HG03521 (cell line): Measurements from ENCODE around the gene SLC7A8.
A peak's percentile ranks its signal among the peaks of the same experiment; 100 is the strongest.

Experiments
- ATAC-seq: cut with Tn5 transposase; IDR thresholded peaks from one replicate; pipeline ENCODE4 v1.9.1; 2021; ENCODE audit warnings: mild to moderate bottlenecking, moderate library complexity; ENCODE audit not compliant: unreplicated experiment

The SLC7A8 gene

DNA sequence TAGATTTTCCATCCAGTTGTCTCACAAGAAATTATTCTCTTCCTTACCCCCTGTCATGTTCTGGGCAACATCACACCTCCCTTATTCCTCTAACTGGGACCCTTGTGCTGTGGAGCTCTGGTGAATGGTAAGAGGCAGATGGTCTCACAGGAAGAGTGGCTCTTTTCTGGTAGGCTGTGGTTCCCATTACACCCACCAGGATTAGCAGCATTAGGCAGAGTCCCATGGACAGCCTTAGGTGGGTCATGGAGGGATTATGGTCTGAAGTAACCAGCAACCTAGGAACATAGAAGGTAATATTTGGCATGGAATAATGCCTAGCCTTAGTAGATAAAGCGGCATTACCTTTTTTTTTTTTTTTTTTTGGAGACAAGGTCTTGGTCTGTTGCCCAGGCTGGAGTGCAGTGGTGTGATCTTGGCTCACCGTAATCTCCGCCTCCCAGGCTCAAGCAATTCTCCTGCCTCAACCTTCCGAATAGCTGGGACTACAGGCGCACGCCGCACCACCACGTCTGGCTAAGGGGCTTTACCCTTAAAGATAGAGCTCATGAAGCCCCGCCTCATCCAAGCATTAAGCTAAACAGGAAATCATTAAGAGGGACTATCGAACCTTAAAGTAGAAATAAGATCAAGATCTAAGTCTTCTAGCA, 84.1 kb downstream of the SLC7A8 start:
- ATAC-seq: no peak

DNA sequence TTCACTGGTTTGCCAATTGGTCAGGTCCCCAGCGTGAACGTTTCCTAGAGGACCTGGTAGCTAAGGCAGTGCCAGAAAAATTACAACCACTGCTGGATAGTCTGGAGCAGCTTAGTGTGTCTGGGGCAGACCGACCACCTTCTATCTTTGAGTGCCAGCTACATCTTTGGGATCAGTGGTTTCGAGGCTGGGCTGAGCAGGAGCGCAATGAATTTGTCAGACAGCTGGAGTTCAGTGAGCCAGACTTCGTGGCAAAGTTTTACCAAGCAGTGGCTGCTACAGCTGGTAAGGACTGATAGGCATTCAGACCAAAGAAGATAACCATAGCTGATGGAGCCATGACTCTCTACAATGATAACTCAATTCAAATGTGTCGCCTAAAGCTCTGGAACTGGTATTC, 85.7 kb downstream of the SLC7A8 start:
- ATAC-seq: no peak

DNA sequence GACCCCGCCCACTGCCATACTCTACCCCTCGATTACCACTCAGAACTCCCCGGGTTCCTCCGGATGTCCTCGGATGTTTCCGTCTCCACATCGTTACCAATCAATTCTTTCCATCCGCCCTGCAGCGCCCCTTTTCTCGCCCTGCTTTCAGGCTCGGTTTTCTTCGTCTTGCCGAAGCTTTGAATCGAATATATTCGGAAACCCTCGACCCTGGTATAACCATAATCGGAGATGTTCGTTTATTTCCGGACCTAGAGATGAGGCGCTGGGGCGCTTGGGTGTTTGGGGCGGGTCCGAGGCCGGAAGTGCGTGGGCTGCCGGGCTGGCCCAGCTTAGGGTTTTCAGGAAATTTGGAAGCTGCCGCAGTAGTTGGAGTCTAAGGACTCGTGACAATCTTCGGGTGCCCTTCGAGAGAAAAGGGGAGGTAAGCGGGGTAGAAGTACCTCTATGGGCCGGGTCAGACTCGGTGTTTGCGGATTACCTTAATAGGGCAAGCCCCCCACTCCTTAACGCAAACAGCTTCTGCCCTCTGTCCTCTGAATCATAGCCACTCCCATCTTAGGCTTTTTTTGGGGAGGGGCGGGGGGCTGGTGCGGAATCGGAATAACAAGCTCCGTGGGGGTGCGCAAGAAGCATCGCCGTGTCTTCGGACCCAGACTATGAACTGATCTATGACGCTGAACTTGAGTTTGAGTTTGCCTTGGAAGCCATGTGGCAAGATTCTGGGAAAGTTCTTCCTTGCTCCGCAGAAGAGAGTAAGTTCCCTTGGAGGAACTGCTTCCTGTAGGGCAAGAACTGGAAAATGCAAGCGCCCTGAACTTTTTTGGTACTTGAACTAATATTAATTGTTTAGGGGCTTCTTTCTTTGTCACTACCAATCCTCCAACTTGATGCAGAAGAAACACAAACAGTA, 88.0 kb downstream of the SLC7A8 start, which contains the start of gene C14orf119:
C14orf119 (plus strand) TSS at position 310 of the 913 bp plus-strand sequence. CDS start 2,154 bp downstream, outside the sequence.
- peak; percentile 90 for ATAC-seq

DNA sequence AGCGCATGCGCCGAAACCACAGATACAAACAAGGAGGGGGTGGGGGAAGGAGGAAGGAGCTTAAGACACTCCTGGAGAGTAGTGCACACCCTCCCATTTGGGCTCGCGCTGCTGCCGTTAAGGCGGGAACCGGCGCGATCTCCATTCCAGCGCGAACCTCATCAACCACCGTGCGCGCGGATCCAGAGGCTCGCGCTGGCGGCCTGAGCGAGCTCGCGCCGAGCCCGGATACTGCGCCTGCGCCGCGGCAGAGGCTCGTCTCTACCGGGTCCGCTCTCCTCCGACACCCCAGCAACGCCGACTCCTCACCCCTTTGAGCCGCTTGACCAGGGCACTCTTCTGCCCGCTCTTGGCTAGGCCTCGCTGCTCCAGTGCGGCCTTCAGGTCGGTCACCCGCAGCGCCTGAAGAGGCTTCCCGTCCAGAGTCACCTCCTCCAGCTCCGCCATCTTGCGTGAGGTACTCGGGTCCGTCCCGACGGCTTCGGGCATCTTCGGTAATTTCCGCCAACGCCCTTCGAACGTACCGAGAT, 88.7 kb downstream of the SLC7A8 start, which contains the start of gene ACIN1:
ACIN1 (minus strand) TSS at position 471 of the 530 bp plus-strand sequence; CDS start at position 447, 24 bp downstream.
- ATAC-seq: peak; percentile 30

DNA sequence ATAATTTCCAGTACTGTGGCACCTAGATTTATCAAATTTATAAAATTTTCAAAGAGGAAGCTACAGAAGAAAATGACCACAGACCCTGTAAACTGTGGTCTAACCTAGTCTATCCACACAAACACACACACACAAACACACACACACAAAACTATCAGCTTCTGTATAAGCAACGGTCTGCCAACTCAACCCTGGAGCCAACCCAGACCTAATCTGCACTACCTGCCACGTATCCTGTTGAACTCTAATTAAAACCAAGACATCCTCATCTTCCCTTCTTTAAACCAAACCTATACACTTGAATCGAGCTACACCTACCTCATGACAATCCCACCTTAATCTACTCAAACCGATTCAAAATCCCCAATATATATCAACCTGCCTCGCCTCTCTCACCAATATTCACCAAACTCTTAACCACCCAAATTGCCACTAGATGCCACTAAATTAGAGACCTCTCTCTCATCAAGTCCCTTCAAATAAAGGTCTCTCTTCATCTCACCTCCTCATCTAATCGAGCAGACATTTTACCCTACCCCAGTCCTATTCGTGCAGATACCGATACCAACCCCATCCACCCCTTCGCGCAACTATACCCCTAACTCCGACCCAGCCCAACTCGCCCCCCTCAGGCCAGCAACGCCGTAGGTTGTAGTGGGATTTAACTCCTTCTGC, 89.3 kb downstream of the SLC7A8 start:
- no peak for ATAC-seq

DNA sequence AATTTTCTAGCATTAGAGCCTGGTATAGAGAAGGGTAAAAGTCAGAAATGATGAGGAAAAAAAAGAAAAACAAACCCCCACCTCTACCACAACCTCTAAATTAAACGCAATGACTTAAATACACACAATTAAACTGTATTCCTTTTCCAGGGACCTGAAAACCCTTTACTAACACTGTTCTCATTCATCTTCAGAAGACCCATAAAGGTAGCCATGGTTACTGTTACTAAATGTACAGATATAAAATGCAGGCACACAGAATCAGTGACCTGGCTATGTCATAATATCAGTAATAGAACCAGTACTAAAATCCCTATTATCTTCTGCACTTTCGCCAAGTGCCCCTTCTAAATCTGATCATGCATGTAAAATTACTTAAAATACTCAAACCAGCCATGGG, 89.9 kb downstream of the SLC7A8 start:
- ATAC-seq: no peak

DNA sequence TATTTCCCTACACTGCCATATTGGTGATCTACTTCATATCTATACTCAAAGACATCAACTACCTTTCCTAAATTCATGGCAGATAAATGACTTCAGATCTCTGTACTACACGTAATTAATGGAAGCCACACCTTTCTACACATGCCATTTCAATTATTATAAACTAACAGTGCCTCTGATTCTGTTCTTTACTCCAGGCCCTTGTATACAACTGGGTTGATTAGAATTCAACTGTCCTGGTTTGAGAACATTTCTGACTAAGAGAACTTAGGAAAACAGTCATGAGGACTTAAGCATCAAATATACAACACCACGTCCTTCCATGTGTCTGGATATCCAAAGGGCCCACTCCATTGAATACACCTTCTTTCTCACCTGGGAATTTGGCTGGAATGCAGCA, 90.4 kb downstream of the SLC7A8 start:
- ATAC-seq: no peak

DNA sequence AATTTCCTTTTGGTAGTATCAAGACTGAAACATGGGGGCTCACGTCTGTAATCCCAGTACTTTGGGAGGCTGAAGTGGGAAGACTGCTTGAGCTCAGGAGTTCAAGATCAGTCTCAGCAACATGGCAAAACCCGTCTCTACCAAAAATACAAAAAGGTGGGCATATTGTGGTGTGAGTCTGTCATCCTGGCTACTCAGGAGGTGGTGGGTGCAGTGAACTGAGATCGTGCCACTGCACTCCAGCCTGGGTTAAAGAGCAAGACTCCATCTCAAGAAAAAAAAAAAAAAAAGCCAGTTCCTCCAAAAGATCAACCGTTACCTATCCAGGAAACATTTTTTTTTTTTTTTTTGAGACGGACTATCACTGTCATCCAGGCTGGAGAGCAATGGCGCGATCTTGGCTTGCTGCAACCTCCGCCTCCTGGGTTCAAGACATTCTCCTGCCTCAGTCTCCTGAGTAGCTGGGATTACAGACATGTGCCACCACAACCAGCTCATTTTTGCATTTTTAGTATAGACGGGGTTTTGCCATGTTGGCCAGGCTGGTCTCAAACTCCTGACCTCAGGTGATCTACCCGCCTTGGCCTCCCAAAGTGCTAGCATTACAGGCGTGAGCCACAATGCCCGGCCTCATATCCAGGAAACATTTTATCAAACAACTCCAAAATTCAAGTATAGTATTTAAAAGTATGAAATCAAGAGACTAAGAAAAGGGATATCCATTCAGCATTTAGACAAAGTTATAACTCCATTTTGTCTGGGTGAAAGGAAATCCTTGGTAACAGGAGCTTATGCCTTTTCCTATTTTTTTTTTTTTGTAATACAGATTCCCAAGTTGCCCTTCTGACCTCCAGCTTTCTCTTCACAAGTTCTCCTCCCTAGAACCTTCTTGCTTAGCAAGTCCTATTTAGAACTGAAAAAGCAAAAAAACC, 91.9 kb downstream of the SLC7A8 start:
- ATAC-seq: no peak

DNA sequence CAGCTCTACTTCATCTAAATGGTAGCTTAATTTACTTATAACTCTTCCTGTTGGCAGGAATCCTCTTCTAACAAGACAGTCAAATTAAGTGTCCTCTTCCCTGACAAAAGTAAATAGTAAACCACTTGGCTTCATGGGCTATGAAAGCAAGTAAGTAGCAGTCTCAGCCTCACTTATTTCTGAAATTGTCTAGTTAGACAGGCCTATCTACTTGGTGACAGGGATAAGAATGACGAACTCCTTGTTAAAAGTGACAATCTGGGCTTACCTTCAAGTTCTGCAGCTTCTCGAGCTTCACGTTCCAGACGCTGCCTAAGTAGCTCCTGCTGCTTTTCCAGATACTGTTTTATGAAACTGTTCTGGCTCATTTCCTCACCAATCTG, 93.2 kb downstream of the SLC7A8 start:
- ATAC-seq: no peak

DNA sequence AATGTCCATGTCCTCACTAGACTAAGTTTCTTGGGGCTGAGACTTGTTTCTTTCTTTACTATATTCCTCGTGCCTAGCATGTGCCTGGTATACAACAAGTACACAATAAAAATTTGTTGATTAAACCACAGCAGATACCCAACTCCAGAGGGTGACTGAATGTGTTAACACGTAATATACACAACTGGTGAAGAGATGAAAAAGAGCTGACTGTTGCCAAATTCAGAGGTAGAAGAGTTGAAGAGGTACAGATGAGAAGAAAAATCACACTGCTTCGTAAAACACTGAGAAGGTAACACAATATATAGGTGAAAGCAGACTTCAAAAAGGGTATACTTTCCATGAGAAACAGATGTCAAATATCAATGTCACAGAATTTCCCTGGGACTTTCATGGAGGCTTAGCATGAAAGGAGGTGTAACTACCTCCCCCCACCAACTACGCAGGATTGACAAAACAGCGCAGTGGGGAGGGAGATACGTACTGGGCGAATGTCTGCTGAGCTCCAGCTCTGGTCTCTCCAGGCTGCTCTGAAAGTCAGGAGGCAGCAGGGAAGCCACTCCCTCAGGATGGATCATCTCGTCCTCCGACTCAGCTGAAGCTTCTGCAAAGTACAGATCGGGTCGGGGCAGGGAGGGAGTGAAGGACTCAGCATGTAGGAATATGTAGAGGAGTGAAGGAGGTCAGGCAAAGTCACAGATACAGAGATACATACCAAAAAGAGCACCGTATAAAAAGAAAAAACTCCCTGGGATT, 93.8 kb downstream of the SLC7A8 start:
- no peak for ATAC-seq

DNA sequence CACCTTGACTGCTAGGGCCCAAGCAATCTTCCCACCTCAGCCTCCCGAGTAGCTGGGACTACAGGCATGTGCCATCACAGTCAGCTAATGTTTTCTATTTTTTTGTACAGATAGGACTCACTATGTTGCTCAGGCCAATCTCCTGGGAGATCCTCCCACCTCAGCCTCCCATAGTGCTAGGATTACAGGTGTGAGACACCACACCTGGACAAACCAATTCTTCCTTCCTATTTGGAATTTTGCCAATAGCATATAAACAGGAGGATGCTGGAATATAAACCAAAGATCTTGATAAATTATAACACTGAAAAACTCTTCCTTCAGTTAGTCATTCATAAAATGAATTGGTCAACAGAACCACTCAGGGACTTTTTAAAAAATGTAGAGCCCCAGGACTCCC, 96.9 kb downstream of the SLC7A8 start:
- no peak for ATAC-seq

DNA sequence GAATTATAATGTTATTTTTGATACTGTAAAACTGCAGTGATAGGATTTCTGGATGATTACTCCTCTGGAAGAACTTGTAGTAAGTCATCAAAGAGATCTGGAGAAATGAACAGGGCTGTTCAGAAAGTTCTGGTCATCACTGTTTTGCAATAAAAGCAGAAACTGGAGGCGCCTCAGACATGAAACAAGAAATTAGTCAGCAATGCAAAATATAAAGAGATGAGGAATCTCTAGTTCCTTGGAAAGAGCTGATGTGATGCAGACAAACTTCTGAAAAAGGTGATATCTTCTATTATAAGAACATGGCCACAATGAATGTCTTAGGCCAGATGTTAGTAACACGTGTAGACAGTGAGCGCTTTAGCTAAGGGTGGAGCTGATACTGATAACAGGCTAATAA, 98.0 kb downstream of the SLC7A8 start:
- ATAC-seq: no peak

DNA sequence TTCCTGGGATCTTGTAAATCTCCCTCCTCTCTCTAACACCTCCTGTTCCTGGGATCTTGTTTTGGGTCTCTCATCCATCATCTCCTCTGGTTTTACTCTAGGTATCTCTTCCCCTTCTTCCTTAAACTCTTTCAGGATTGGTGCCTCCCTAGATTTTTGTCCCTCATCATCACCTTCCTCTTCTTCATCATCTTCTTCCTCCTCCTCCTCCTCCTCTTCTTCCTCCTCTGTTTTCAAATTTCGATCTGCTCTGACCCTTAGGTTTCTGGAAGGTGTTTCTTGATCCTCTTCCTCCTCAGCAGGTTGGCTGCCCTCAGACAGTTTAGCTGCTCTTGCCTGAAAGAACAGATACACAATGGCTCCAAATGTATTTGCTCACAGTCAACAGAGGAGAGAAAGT, 103.0 kb downstream of the SLC7A8 start:
- ATAC-seq: no peak

DNA sequence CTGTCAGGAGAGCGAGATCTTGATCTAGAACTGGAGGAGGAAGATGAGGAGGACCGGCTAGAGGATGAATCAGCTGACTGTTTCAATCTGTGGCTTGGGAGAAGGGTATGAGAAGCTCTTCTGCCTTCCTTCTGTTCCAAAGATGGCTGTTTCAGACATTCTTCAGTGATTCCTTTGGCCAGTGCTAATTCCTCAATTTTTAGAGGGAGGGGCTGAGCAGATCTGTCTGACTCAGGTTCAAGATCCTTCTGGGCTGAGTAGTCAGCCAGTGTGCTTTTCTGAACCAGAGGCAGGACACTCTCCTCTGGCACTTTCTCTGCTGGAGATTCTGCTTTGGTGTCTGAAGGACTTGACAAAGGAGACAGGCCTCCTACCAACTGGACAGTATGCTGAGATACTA, 103.7 kb downstream of the SLC7A8 start:
- no peak for ATAC-seq

DNA sequence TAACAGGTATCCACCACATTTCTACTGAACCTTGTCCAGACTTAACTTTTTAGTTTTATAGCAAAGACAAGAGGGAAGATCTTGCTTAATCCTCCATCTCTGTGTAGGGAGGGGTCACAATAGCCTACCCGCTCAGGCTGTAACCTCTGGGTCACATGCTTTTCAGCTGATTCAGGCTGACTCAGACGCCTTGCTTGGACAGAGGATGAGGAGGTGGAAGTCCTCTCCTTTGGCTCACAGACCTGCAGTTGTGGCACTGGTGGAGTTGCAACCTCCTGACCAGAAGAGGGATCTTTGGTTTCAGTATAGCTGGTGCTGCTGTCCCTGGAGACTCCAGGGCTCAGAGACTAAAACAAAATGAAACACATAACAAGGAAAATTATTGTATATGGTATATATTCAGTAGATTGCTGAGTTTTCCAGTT, 104.8 kb downstream of the SLC7A8 start:
- no peak for ATAC-seq

DNA sequence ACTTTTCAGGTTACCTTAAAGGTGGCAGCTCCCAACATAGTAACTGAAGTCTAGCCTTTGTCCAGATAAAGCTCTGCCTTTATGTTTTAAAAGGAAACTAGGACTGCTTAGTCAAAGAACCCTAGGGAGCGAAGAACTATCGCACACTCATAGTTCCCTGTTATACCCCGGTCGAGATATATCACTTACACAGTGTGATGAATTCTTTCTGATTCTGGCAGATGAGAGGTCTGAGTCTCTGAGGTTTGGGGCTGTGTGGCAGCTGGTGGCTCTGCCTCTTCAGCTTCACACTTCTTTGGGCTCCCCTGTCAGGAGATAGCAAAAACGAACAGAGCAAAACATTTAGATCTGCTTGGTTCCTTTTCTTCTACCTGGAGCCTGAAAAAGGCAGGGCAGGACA, 105.5 kb downstream of the SLC7A8 start:
- no peak for ATAC-seq

DNA sequence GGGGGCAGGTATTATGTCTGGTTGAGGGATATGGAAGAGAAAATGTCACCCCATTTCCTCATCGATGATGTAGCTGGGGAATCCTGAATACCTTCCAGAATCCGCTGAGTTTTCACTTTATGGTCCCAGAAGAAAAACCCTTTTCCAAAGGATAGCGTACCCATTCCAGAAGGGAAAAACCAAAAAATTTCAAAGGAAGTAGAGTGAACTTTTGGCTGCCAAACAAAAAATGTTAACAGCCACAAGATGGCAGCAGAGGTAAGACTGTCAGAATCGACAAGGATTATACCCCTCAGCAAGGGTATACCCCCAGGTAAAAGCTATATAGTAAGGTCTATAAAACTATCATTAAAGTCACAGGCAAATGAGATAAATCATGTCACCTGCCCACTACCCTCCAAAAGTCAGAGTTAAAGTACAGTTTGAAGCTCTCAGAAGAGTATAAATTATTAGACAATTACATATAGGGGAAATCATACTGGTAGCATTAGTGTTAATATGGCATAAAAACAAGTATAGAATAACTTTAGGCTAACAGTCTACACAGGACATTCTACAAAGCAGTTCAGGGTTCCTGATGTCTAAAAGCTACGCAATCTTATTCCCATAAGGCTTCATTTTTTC, 106.6 kb downstream of the SLC7A8 start:
- ATAC-seq: no peak
